Hepatocyte (in vitro differentiated cells): ENCODE data around the gene RANBP3. TPM values are rescaled to one million over a fixed set of nuclear protein-coding genes. Genes with fewer than 3 reads are reported as not detected.
"Not testable (repeated sequence)": the region's sequence is repeated elsewhere in the genome, so short reads cannot be mapped to it uniquely, and the experiment has no call there.

Experiments used
- DNase-seq: peaks from one replicate; pipeline ENCODE4 v3.0.0-alpha.2; 2016; ENCODE audit warnings: low spot score
- H2AFZ ChIP-seq: fragments of 200-600 bp; sonication (generic); 2 replicates; pipeline ENCODE4 v1.6.0; 2016; ENCODE audit warnings: antibody characterized with exemption, mild to moderate bottlenecking
- H3K27ac ChIP-seq: fragments of 200-600 bp; sonication (generic); 2 replicates; pipeline ENCODE4 v1.5.1; 2016; ENCODE audit warnings: mild to moderate bottlenecking
- H3K27me3 ChIP-seq: fragments of 200-600 bp; sonication (generic); 2 replicates; pipeline ENCODE4 v1.6.1; 2016
- H3K36me3 ChIP-seq: fragments of 200-600 bp; sonication (generic); replicated peaks from 2 replicates; pipeline ENCODE4 v1.5.1; 2016; ENCODE audit warnings: low read depth; ENCODE audit not compliant: insufficient read depth
- H3K4me1 ChIP-seq: fragments of 200-600 bp; sonication (generic); 2 replicates; pipeline ENCODE4 v1.5.1; 2016; ENCODE audit warnings: mild to moderate bottlenecking, moderate library complexity; ENCODE audit not compliant: insufficient read depth
- H3K4me2 ChIP-seq: fragments of 200-600 bp; sonication (generic); 2 replicates; pipeline ENCODE4 v1.6.0; 2016
- H3K4me3 ChIP-seq: fragments of 200-600 bp; sonication (generic); 2 replicates; pipeline ENCODE4 v1.5.1; 2016; ENCODE audit warnings: mild to moderate bottlenecking
- H3K79me2 ChIP-seq: fragments of 200-600 bp; sonication (generic); 2 replicates; pipeline ENCODE4 v1.6.0; 2017; ENCODE audit warnings: mild to moderate bottlenecking
- H3K9me2 ChIP-seq: fragments of 200-600 bp; sonication (generic); replicated peaks from 2 replicates; pipeline ENCODE4 v1.6.0; 2017; ENCODE audit warnings: mild to moderate bottlenecking; ENCODE audit not compliant: insufficient read depth
- H3K9me3 ChIP-seq: fragments of 200-600 bp; sonication (generic); 2 replicates; pipeline ENCODE4 v1.5.1; 2016; ENCODE audit warnings: low read depth, mild to moderate bottlenecking
- H4K20me1 ChIP-seq: fragments of 200-600 bp; sonication (generic); 2 replicates; pipeline ENCODE4 v1.6.0; 2016; ENCODE audit warnings: mild to moderate bottlenecking; ENCODE audit not compliant: insufficient read depth, poor library complexity, severe bottlenecking
- EZH2 ChIP-seq: fragments of 200-600 bp; sonication (generic); IDR thresholded peaks from 2 replicates; pipeline ENCODE4 v1.6.1; 2016; ENCODE audit warnings: antibody characterized with exemption, mild to moderate bottlenecking, borderline replicate concordance
- EZH2phosphoT487 ChIP-seq: fragments of 200-600 bp; sonication (generic); IDR thresholded peaks from one replicate; pipeline ENCODE4 v1.6.1; 2018; ENCODE audit warnings: antibody characterized with exemption, mild to moderate bottlenecking, low read depth, moderate library complexity; ENCODE audit not compliant: unreplicated experiment, severe bottlenecking
- WGBS: methylation state at CpG from one replicate; pipeline ENCODE4 v1.1.6; 2016; ENCODE audit warnings: low lambda C conversion rate; ENCODE audit errors: missing lambda C conversion rate; 5-methylcytosine and 5-hydroxymethylcytosine counted together
- polyA plus RNA-seq: library from polyadenylated mRNA; unstranded; fragments of >200 nt; fragmentation: Nextera tagmentation; extraction: Ambion mirVana; gene quantifications from 2 replicates; pipeline ENCODE4 v1.2.1, GENCODE V29; 2016
- total RNA-seq: library from RNA; depleted of rRNA; stranded (reverse); fragments of >200 nt; gene quantifications from 2 replicates; pipeline ENCODE4 v1.2.3, GENCODE V29; 2014
- TF ChIP-seq, protein P1 (sequence below): fragments of 200-600 bp; sonication (generic); IDR thresholded peaks from 2 replicates; pipeline ENCODE4 v1.5.1; 2016; ENCODE audit warnings: antibody characterized with exemption, mild to moderate bottlenecking; ENCODE audit not compliant: poor library complexity

Gene RANBP3
- total and polyA plus RNA-seq, 2 experiments from 2014 or later: 10.4 to 51.0 TPM

DNA sequence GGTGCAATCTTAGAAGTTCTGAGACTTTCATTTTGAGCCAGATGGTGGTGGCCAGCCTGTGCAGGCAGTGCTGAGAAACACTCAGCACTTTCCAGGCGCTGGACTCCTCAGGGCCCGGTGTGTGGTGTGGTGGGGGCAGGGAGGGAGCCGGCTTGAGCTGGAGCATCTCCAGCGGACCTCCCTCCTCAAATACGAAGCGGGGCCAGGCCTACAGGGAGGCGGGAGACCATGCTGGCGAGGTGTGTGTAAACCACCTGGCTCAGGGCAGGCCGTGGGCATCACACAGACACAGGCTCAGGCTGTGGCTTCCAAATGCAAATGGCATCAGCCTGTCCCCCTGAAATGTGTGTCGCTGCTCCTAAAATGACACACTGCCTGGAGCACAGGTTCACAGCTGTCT is 33.3 kb upstream of the RANBP3 start:
- Histone ChIP-seq H3K27ac (no peak overlapping the region), H3K36me3 (no peaks in the 10 kb centered on the region), H2AFZ (no peak overlapping the region), H3K79me2 (no peaks in the 10 kb centered on the region), H4K20me1 (no peaks in the 10 kb centered on the region), H3K9me3 (no peaks in the 10 kb centered on the region), H3K27me3 (no peaks in the 10 kb centered on the region), H3K4me1 (no peaks in the 10 kb centered on the region), H3K9me2 (no peaks in the 10 kb centered on the region), H3K4me2 (no peak overlapping the region), H3K4me3 (no peak overlapping the region)
- TF ChIP-seq, protein P1, sequence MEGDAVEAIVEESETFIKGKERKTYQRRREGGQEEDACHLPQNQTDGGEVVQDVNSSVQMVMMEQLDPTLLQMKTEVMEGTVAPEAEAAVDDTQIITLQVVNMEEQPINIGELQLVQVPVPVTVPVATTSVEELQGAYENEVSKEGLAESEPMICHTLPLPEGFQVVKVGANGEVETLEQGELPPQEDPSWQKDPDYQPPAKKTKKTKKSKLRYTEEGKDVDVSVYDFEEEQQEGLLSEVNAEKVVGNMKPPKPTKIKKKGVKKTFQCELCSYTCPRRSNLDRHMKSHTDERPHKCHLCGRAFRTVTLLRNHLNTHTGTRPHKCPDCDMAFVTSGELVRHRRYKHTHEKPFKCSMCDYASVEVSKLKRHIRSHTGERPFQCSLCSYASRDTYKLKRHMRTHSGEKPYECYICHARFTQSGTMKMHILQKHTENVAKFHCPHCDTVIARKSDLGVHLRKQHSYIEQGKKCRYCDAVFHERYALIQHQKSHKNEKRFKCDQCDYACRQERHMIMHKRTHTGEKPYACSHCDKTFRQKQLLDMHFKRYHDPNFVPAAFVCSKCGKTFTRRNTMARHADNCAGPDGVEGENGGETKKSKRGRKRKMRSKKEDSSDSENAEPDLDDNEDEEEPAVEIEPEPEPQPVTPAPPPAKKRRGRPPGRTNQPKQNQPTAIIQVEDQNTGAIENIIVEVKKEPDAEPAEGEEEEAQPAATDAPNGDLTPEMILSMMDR: no peak
- TF ChIP-seq EZH2: no peak
- no peak for TF ChIP-seq EZH2phosphoT487
- DNase-seq: no peak
- 73% methylated on average over 10 of the region's 10 CpGs for WGBS

DNA sequence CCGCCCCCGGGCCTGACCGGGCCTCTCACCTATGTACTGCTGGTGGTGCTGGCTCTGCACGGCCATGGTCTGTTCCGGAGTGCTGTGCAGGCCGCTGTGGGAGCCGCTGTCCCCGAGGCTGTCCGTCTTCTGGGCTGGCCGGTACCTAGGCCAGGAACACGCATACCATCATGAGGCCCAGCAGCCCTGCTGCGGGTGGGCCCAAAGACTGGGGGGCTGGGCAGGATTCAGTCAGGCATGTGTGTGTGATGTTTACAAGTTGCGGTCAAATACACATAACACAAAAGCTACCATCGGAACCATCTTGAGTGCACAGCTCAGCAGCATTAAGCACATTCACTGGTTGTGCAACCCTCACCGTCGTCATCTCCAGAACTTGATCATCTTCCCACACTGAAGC is 32.2 kb upstream of the RANBP3 start:
- Histone ChIP-seq H3K4me1 (no peaks in the 10 kb centered on the region), H2AFZ (no peak overlapping the region), H3K9me3 (no peaks in the 10 kb centered on the region), H3K27ac (no peak overlapping the region), H4K20me1 (no peaks in the 10 kb centered on the region), H3K4me3 (no peak overlapping the region), H3K9me2 (no peaks in the 10 kb centered on the region), H3K27me3 (no peaks in the 10 kb centered on the region), H3K79me2 (no peaks in the 10 kb centered on the region), H3K36me3 (no peaks in the 10 kb centered on the region), H3K4me2 (no peak overlapping the region)
- DNase-seq: no peak
- no peak for TF ChIP-seq EZH2phosphoT487
- no peak for TF ChIP-seq EZH2
- TF ChIP-seq, protein P1: no peak
- 90% methylated on average over 16 of the region's 16 CpGs for WGBS

DNA sequence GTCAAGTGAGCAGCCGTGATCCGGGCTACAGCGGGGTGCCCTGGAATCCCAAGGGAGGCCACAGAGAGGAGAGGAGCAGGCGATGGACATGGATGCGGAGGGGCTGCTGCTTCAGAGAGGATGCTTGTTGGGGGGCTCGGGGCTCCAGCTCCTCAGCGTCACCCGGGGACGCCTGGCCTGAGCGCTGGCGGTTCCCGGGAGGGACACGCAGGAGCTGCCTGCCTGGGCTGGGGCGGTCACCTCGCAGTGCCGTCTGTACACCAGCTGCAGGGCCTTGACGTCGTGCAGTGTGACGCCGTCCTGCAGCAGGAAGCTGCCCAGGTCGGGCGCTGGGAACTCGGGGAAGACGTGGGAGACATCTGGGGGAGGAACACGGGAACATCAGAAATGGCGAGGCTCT is 29.9 kb upstream of the RANBP3 start:
- Histone ChIP-seq H3K27me3 (no peaks in the 10 kb centered on the region), H3K4me1 (no peaks in the 10 kb centered on the region), H3K4me2 (no peak overlapping the region), H3K9me2 (no peaks in the 10 kb centered on the region), H4K20me1 (no peaks in the 10 kb centered on the region), H3K36me3 (no peaks in the 10 kb centered on the region), H2AFZ (no peak overlapping the region), H3K9me3 (no peaks in the 10 kb centered on the region), H3K79me2 (no peaks in the 10 kb centered on the region), H3K27ac (no peak overlapping the region), H3K4me3 (no peak overlapping the region)
- no peak for DNase-seq
- TF ChIP-seq EZH2phosphoT487 (no peak), EZH2 (no peak)
- TF ChIP-seq, protein P1: no peak
- 94% methylated on average over 25 of the region's 26 CpGs for WGBS

DNA sequence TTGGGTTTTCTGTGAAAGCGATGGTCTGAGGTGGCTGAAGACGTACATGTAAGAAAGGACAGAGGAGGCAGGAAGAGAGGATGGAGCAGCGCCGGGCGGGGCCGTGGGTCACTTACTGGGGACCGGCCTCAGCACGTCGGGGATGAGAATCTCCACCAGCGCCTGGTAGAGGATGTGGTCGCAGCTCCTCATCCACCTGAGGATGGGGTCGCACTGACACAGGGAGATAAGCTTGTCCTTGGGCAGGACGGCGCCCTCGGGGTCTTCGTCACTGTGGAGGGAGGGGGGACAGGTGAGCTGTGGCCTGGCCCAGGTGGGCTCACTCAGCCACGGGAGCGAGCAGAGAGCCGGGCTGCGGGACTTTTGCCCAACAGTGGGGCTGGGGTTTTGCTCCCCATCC is 29.0 kb upstream of the RANBP3 start:
- no peaks in the 10 kb centered on the region for H3K9me3 ChIP-seq
- H3K79me2 ChIP-seq: no peaks in the 10 kb centered on the region
- no peaks in the 10 kb centered on the region for H3K4me1 ChIP-seq
- H3K4me2 ChIP-seq: no peak overlapping the region
- 92% methylated on average over 20 of the region's 20 CpGs for WGBS
- no peak overlapping the region for H3K4me3 ChIP-seq
- no peaks in the 10 kb centered on the region for H4K20me1 ChIP-seq
- no peaks in the 10 kb centered on the region for H3K9me2 ChIP-seq
- H3K27ac ChIP-seq: no peak overlapping the region
- H3K36me3 ChIP-seq: no peaks in the 10 kb centered on the region
- no peak overlapping the region for H2AFZ ChIP-seq
- TF ChIP-seq, protein P1: no peak
- TF ChIP-seq EZH2: no peak
- TF ChIP-seq EZH2phosphoT487: no peak
- H3K27me3 ChIP-seq: no peaks in the 10 kb centered on the region
- no peak for DNase-seq

DNA sequence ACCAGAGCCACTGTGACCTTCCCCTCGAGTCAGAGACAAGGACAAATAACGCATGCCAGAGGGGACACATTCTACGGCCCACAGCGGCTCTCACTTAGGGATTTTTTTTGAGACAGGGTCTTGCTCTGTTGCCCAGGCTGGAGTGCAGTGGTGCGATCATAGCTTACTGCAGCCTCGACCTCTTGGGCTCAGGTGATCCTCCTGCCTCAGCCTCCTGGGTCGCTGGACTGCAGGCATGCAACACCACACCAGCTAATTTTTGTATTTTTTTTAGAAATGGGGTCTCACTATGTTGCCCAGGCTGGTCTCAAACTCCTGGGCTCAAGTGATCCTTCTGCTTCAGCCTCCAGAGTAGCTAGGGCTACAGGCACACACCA is 28.1 kb upstream of the RANBP3 start:
- H3K27me3 ChIP-seq, DNase-seq, H3K4me2 ChIP-seq, H4K20me1 ChIP-seq, H3K79me2 ChIP-seq, H3K36me3 ChIP-seq, H3K27ac ChIP-seq, H3K4me3 ChIP-seq, H3K9me2 ChIP-seq, H3K4me1 ChIP-seq, H2AFZ ChIP-seq, H3K9me3 ChIP-seq: not testable (repeated sequence)
- 91% methylated on average over 7 of the region's 7 CpGs for WGBS
